ENCODE measurements around the gene ATP2A3.

Gene ATP2A3

DNA sequence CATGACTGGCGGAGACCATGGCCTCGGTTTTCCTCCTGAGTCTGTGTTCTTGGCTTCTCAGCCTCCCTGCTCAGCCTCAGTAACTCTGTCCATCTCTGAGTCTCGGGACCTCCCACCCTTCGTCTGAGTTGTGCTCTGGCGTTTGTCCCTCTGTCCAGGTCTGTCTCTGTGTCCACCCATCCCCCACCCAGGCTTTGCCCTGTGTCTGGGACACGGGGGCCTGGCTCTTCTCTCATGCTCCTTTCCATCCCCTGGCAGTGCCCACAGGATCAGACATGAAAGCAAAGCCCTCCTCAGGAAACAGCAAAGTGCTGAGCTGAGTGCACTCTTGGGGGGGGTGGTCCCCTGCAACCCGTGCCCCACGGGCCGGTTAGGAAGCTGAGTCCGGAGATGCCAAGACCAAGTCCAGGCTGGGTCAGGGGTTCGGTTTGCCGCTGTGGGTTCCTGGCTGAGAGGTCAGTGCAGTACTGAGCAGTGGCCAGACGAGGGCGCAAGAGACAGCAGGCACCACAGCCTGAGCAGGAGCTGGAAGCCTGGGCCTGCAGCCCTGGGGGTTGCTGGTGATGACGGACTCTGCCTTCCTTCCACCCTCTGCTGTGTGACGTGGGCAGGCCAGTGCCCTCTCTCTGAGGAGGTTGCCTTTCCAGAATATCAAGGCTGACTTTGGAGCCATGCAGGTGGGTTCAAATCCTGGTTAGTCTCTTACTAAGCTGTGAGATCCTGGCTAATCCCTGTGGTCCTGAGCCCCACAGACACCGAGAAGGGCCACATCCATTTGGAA, 50.5 kb downstream of the ATP2A3 start:
- DNase-seq (ENCODE audit: low read depth in 1 of 2, low spot score in 1 of 2): peak; percentile 68 to 72

DNA sequence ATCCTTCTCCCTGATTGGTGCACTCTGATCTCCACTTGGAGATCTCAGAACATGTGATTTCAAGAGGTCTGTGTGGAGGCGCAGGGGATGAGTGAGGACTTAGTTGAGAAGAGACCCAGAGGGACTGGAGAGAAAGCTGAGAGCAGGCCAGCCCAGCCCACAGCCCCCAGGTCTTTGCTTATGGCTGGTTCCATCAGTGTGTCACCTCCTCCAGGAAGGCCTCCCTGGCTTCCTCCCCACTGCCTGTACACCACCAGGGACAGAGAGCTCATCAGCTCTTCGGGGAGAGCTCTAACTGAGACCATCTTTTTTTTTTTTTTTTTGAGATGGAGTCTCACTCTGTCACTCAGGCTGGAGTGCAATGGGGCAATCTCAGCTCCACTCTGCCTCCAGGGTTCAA, 51.4 kb downstream of the ATP2A3 start:
- no peak for DNase-seq (ENCODE audit: low read depth in 1 of 2, low spot score in 1 of 2)

DNA sequence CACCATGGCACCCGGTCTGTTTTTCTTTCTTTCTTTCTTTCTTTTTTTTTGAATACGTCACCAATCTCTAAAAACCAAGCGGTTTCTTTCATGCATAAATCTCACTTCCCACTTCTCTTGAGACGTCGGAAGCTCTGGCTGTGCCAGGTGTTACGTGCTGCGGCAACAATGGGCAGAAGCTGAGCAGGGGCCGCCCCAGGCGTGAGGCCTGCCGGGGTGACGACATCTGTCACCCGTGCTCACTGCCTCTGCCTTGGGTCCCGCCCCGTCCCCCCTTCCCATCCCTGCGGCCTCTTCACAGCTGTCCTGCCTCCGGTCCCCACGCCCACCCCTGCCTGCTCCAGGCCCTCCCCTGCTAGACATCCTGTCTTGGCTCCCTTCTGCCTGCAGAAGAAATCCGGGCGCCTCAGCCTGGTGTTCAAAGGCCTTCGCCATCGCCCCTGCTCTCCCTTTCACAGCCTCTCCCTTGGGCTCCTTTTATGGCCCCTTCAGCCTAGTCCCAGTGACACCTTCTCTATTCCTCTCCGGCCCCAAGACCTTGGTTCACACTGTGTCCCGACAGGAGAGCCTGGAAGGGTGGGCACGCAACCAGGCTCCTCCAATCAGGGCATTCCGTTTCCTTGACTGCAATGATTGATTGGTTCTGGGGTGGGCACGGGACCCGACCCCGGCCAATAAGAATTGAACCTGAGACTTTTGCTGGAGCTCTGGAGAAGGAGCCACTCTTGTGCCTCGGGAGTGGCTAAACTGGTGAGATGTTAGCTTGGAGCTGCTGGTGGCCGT, 52.8 kb downstream of the ATP2A3 start:
- peak in 1 of 2 donors; percentile 64 for DNase-seq (ENCODE audit: low read depth in 1 of 2, low spot score in 1 of 2)

DNA sequence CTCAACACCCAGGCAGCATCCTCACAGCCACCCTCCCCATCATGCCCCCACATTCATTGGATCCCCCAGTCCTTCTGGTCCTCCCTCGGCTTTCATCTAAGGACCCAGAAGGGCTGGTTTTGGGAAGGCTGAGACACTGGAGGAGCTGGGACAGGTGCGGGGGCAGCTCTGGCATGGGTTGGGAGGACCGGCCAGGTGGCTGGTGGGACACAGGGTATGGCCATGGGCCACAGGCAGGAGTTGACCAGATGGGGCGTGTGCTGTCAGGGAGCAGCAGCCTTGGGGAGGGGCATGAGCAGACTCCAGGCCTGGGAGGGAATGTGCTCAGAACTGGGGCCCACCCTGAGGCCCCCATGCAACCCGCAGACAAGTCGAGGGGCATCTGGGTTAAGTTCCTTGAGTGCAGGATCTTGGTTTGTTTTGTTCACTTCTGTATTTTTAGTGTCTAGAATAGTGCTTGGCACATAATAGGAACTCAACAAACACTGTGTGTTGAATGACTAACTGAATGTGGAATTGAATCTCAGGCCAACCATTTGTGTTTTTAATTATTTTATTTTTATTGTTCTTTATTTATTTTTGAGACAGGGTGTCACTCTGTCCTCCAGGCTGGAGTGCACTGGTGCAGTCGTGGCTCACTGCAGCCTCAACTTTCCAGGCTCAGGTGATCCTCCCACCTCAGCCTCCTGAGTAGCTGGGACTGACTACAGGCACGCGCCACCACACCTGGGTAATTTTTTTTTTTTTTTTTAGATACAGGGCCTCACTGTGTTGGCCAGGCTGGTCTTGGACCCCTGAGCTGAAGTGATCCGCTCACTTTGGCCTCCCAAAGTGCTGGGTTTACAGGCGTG, 53.6 kb downstream of the ATP2A3 start:
- DNase-seq (ENCODE audit: low read depth in 1 of 2, low spot score in 1 of 2): no peak

DNA sequence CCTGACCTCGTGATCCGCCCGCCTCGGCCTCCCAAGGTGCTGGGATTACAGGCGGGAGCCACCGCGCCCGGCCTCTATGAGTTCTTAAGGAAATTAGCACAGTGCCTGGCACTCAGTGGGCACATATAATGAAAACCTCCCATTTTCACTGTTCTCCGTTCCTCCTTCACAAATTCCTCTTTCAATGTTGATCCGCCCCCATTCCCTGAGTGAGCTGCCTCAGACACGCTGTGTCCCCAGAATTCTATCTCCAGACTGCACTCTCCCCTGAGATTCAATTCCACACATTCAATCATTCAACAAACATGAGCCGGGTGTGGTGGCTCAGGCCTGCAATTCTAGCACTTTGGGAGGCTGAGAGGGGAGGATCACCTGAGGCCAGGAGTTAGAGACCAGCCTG, 55.0 kb downstream of the ATP2A3 start:
- no peak for DNase-seq (ENCODE audit: low read depth in 1 of 2, low spot score in 1 of 2)

DNA sequence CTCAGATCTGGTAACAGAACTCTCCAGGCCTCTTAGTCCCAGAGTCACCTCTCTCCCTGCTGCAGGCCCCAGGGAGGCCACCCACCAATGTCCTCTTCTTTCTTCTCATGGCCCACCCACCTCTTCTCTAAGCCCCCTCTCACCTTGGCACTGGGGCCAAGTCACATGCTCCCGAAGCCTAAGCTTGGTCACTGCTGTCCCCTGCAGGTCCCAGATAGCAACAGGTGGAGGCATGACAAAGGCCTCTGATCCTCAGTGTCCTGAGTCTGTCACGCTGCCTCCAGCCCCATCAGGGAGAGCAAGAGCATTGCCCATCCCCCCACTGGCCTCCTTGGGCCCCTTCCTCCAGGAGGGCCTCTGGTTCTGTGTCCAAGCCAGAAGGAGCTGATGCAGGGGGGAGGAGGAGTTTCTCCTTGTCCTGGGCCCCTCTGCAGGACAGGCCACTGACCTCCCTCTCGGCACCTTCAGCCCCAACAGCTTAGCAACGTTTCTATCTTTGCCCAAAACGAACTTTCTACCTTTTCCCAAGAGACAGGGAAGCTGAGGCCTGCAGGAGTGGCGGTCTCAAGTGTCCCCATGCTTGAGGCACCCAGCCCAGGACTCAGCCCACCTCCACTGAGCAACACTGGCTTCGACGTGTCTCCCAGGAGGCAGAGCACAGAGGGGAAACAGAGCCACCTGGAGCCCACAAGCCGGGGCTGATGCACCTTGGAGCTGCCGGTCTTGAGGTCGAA, 56.6 kb downstream of the ATP2A3 start:
- no peak for DNase-seq (ENCODE audit: low read depth in 1 of 2, low spot score in 1 of 2)

DNA sequence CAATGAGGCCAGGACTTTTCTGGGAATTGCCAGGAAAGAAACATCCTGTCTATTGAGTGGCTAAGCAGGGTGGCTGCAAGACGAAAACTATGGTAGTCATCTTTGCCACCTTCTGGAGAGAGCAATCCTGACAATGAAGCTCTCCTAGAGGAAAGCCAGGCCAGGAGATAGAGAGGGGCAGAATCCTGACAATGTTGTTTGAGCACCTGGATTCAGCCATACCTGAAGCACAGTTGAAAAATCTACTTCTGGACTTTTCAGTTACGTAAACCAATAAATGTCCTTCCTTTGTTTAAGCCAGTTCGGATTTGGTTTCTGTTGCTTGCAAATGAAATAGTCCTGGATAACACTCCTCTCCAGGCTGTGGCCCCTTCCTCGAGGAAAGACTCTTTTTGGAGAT, 57.4 kb downstream of the ATP2A3 start:
- DNase-seq (ENCODE audit: low read depth in 1 of 2, low spot score in 1 of 2): no peak

DNA sequence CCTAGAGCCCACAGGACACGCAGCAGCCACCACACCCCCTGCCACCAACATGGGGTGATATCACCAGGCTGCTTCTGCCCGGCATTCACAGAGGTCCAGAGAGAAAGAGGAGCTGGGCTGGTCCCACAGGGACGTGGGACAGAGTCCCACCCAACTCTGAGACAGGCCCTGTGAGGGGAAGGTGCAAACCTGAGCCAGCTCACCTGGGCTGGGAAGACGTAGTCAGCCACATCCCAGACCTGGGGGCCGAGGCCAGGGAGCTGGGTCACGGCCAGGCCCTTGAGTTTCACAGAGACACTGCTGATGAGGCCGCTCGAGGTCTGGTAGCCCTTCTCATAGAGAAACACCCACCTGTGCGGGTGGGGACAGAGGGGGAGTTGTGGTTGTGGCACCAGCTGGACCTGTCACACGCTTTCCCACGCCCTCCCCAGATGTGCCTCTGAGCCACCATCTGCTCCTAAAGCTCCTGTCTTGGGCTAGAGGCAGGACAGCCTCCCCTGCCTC, 59.2 kb downstream of the ATP2A3 start:
- DNase-seq (ENCODE audit: low read depth in 1 of 2, low spot score in 1 of 2): no peak

DNA sequence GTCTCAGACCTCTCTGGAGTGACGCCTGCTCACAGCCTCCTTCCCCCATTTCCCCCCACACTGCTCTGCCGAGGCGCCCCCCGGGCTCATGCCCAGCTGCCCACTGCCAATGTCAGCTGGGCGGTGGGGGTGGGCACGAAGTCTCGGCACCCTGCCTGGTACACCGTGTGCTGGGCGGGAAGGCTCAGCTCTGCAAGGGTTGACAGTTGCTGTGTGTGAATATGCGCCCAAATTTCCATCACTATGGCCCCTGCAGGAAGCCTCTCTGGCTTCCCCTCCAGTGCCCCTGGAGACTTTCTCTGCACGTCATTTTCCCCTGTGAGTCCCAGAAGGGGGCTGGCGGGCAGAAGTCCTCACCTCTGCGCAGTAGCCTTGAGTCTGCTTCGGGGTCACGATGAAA, 59.7 kb downstream of the ATP2A3 start:
- DNase-seq (ENCODE audit: low read depth in 1 of 2, low spot score in 1 of 2): no peak

DNA sequence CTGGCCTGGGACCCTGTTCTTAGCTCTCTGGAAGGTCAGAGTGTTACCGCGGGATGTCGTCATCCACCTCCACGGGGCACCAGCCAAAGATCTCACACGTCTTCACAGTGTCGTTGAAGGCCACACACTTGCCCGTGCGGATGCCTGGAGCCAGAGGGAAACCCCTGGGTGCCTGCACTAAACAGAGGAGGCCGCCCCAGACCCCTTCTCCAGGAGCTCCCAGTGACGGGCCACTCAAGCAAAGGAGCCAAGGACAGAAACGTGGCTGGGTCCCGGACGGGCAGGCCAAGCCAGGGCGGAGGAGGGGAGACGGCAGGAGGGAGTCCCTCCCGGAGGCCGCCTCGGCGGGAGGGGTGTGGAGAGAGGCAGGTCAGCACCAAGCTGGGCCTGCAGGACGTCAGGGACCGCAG, 60.4 kb downstream of the ATP2A3 start:
- DNase-seq (ENCODE audit: low read depth in 1 of 2, low spot score in 1 of 2): no peak

DNA sequence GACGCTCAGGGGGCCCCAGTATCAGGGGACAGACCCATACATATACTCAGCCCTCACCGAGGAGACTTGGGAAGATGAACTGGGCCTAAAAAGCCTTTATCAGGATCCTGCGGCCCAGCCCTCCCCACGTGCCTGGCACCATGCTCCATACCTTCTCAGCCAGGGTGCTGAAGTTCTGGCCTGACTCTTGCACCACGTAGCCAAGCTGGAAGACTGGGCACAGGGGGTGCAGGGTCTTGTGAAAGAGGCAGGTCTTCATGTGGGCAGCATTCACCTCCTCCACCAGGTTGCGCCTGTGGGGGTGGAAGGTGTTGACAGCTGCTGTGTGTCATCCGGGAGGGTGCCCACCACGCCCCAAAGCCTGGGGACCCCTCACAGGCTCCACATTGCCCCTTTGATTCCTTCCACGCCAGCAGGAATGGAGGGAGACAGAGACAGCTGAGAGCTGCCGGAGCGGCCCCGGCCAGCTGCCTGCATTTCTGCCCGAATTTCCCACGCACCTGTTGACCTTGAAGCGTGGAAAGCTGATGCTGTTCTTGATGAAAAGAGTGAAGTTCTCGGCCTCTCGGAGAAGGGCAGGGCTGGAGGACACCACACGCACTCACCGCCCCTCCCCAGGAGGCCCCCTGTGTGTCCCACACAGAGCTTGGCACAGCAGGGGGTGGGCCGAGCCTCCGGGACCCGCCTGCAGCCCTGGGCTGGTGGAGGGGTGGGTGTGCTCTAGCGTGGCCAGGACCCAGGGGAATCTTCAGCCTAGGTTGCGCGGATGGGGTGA, 61.0 kb downstream of the ATP2A3 start:
- DNase-seq (ENCODE audit: low read depth in 1 of 2, low spot score in 1 of 2): no peak

DNA sequence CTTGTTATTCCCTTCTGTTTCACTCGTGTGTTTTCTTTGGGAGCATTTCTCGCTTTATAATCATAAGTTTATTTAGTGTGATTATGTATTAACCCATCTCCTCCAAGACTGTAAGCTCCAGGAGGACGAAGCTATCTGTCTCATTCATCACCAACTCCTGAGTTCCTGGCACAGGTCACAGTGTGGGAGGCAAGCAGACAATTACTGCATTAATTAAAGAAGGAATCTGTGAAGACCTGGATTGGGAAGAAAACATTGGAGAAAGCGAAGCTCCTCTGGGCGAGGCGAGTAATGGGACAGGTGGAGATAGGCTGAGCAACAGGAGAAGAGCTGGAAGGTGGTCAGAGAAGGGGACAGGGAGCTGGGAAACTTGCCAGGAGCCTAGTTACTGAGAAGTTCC, 63.6 kb downstream of the ATP2A3 start:
- DNase-seq (ENCODE audit: low read depth in 1 of 2, low spot score in 1 of 2): no peak

DNA sequence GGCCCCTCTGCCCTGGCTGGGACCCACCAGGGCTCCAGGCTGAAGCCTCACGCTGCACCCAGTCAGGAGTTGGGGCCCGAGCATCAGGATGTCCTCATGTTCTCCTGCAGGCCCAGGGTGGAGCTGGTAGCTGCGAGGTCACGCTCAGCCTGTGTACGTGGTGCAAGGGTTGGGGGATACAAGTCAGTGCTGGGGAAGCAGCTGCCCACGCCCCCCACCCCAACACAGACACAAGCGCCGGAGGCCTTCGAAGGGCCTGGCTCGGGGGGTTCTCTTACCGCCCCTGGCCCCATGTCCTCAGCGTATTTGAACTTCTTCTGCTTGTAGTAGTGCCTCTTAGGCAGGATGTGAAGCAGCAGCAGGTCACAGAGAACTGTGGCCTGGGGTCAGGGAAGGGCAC, 66.5 kb downstream of the ATP2A3 start:
- no peak for DNase-seq (ENCODE audit: low read depth in 1 of 2, low spot score in 1 of 2)

DNA sequence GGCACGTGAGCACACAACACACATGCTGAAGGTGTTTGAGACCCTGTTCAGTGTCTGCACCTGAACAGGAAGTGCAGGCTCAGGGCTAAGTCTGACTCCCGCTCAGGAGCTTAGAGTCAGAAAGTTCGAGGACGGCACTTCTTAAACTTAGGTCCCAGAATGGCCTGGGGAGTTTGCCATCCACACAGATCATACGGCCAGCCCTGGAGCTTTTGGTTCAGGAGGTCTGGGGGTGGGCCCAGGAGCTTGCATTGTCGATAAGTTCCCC, 67.3 kb downstream of the ATP2A3 start:
- DNase-seq (ENCODE audit: low read depth in 1 of 2, low spot score in 1 of 2): no peak

DNA sequence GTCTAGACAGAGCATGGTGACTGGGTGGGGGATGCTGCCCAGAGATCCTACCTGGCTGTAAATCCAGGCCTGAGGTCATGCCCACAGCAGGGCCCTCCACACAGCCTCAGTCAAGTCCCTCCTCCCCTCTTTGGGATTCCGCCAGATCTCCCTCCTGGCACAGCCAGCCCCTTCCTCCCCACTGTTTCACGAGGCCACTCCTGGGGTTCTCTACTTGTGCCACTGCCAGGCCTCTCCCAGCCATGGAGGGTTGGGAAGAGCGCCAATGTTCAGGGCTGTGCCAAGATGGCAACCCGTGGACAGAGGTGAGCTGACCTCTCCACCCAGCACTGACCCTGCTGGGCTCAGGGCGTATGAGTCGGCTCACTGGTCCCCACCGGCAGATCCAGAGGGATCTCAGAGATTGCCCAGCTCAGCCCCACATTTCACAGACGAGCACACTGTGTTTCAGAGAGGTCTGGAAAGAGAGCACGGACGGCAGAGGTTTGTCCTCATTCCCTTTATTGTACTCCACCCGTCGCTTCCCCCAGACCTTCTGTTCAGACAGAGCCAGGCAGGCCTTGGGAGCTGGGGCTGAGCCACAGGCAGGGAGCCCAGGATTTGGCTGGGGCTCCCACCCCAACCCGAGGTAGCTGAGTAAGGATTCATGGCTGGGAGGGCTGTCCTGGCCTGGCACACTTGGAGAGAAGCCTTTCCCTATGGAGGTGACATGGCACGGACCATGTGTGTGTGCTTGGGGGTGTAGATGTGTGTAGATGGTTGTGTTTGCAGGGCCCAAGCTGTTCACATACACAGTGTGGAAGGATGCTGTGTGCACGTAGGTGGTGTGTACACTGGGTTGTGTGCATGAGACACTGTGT, 67.9 kb downstream of the ATP2A3 start:
- no peak for DNase-seq (ENCODE audit: low read depth in 1 of 2, low spot score in 1 of 2)

DNA sequence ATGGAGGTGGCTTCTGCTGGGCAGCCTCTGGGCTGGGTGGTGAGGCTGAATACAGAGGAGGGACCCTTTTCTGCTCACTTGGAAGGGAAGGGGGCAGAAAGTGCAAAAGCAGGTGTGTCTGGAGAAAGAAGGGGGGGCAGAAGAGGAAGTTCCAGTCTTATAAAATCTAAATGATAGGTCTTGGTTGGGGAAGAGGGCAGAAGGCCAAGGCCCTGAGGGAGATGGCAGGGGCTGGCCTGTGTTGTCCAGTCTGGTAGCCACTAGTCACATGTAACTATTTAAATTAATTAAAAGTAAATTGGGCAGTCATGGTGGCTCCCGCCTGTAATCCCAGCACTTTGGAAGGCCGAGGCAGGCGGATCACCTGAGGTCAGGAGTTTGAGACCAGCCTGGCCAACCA, 68.9 kb downstream of the ATP2A3 start:
- no peak for DNase-seq (ENCODE audit: low read depth in 1 of 2, low spot score in 1 of 2)

DNA sequence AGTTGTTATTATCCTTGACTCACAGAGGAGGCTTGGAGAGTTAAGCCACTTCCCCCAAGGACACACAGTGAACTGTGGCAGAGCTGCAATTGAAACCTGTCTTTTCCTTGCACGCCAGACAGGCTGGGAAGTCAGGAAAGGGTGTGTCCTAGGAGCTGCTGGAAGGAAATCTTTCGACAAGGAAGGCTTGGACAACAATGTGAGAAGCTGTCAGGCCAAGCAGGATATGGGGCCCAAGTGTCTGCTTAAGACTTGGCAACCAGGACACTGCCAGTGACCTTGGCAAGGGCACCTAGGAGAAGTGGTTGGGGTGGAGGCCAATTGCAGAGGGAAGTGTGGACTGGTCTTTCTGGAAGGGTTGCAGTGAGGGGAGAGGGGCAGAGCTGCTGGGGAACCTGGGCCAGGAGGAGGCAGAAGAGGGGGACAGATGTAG, 69.3 kb downstream of the ATP2A3 start:
- no peak for DNase-seq (ENCODE audit: low read depth in 1 of 2, low spot score in 1 of 2)

DNA sequence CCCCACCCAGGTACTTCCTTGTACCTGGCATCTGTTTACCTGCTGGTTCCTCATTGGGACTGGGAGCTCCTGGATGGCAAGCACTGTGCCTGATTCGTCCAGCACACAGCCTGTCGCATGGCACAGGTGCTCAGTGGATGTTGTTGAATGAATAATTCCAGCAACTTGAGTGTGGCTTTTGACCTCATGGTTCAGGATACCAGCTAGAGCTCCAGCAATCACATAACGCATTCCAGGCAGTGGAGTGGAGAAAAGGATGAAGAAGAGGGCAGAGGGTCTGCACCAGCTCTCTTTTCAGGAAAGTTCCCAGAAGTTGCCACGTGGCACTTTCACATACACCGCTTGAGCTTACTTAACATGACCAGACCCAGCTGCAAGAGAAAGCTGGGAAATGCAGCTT, 70.0 kb downstream of the ATP2A3 start:
- no peak for DNase-seq (ENCODE audit: low read depth in 1 of 2, low spot score in 1 of 2)

DNA sequence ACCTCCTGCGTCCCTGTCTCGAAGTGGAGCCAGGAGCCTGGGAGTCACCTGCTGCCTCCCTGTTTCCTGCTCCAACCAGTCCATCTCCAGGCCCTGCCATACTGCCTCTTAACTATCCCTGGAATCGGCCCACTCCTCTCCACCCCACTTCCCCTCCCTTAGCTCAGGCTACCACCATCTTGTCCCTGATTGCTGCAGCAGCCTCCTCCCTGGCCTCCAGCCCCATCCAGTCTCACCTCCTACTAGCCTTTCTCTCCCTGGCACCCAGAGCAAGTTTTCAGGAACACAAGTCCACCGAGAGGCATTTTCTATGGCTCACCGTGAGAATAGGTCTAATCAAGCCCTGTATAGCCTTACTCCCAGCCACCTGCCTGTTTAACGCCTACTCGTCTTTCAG, 70.5 kb downstream of the ATP2A3 start:
- DNase-seq (ENCODE audit: low read depth in 1 of 2, low spot score in 1 of 2): no peak
